Gastroesophageal sphincter (tissue), 4 donors: ENCODE measurements around the gene IRGC. TPM values are rescaled to one million over a fixed set of nuclear protein-coding genes. Genes with fewer than 3 reads are reported as not detected.

Experiments
- ATAC-seq: fragments of 150-250 bp; one replicate; pipeline ENCODE4 v1.9.1; 2016; ENCODE audit warnings: mild to moderate bottlenecking, moderate library complexity
- H3K27ac ChIP-seq, 4 donors: fragments of 200-600 bp; sonication (generic) in 3 of 4; 1 replicate in 3 of 4; 2 replicates in 1 of 4; pipeline ENCODE4 v1.5.1; 2016 to 2019
- H3K27me3 ChIP-seq: fragments of 200-600 bp; sonication (generic); one replicate; pipeline ENCODE4 v1.5.1; 2019
- H3K36me3 ChIP-seq, 2 donors: fragments of 200-600 bp; sonication (generic); one replicate each; pipeline ENCODE4 v1.5.1; 2019; ENCODE audit warnings: control low read depth in 1 of 2
- H3K4me1 ChIP-seq, 3 donors: fragments of 200-600 bp; sonication (generic); 1 replicate in 2 of 3; 2 replicates in 1 of 3; pipeline ENCODE4 v1.5.1; 2016 to 2019; ENCODE audit warnings: control low read depth in 2 of 3
- H3K4me3 ChIP-seq, 2 donors: fragments of 200-600 bp; sonication (generic); one replicate each; pipeline ENCODE4 v1.5.1; 2019; ENCODE audit warnings: mild to moderate bottlenecking in 1 of 2, moderate library complexity in 1 of 2
- H3K9me3 ChIP-seq, 3 donors: fragments of 200-600 bp; sonication (generic); one replicate each; pipeline ENCODE4 v1.5.1; 2017 to 2019; ENCODE audit warnings: control low read depth in 2 of 3
- EP300 ChIP-seq: sonication (generic); formaldehyde crosslinking; IDR thresholded peaks from one replicate; pipeline ENCODE4 v1.6.1; 2017; ENCODE audit warnings: antibody characterized with exemption, mild to moderate bottlenecking
- POLR2A ChIP-seq, 2 donors: fragments of 450-650 bp; IDR thresholded peaks; one replicate each; pipeline ENCODE4 v1.6.1; 2017; ENCODE audit warnings: antibody characterized with exemption in 2 of 2, mild to moderate bottlenecking in 2 of 2, moderate library complexity in 1 of 2
- POLR2AphosphoS5 ChIP-seq: sonication (generic); formaldehyde crosslinking; IDR thresholded peaks from one replicate; pipeline ENCODE4 v1.6.1; 2017; ENCODE audit warnings: antibody characterized with exemption
- WGBS, 2 donors: methylation state at CpG; one replicate each; pipeline ENCODE4 v1.1.5; 2018; ENCODE audit warnings: low coverage in 1 of 2; 5-methylcytosine and 5-hydroxymethylcytosine counted together
- total RNA-seq, 4 donors: library from RNA; depleted of rRNA; stranded (reverse); fragments of >200 nt; gene quantifications; one replicate each; pipeline ENCODE4 v1.1.0, GENCODE V29; 2016
- TF ChIP-seq, protein P1 (sequence below), 4 experiments: fragments of 200-600 bp in 2 of 4; fragments of 450-650 bp in 2 of 4; sonication (generic) in 1 of 4; IDR thresholded peaks; one replicate each; pipeline ENCODE4 v1.5.1; 2017 to 2019; ENCODE audit warnings: antibody characterized with exemption in 4 of 4, mild to moderate bottlenecking in 2 of 4, moderate library complexity in 2 of 4

The IRGC gene
- total RNA-seq, 4 donors from 2014 or later, result not detected

DNA sequence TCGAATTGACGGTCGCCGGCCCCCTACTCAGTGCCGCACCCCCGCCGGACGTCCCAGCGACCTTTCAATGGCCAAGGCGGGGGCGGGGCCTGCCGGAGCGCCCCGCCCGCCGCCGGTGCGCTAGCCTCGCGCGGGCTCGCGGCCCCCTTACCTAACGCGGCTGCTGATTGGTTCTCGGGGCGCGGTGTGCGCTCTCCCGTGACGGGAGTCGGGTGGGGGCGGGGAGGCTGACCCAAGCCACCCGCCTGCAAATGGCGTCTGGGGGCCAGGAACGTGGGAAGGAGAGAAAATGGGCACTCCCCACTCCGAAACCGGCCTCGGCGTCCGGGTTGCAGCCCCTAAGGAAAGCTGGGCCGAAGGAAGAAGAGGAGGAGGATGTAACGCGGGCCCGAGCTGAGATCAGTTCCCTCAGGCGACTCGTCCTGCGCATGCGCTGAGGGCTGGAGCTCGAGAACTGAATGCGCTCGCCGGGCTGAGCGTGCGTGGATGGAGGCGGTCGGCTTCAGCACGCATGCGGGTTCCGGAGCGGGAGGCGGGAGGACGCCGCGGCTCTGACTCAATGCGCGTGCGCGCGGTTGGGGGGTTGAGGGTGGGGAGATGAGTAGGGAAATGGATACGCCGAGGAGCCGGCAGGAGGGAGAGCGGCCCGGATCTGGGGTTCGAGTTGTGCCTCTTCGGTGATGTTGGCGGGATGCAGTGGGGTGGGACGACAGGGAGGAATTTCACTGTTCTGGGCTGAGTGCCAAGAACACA, 38.8 kb downstream of the IRGC start, which contains the start of gene SMG9:
TSS of gene SMG9 (minus strand) at position 460 of the 753 bp plus-strand sequence. CDS start 4,221 bp downstream, outside the sequence.
- Histone ChIP-seq H3K27me3 (no peaks in the 10 kb centered on the region), H3K4me1 (peaks cover 4 to 35% (median 14%) of the 10 kb centered on the region in 3 donors), H3K4me3 (peak within 1 kb of the TSS; percentile 69 to 80), H3K27ac (peak within 1 kb of the TSS; percentile 87 to 99 (median 98)), H3K36me3 (peaks cover 0 to 20% of the 10 kb centered on the region in 2 donors), H3K9me3 (no peaks in the 10 kb centered on the region)
- ATAC-seq, result peak; percentile 94
- TF ChIP-seq POLR2AphosphoS5 (peak; percentile 78), POLR2A (IDR thresholded peaks at IDR 0.05) (peak; percentile 69 to 77), EP300 (no peak)
- TF ChIP-seq, protein P1, sequence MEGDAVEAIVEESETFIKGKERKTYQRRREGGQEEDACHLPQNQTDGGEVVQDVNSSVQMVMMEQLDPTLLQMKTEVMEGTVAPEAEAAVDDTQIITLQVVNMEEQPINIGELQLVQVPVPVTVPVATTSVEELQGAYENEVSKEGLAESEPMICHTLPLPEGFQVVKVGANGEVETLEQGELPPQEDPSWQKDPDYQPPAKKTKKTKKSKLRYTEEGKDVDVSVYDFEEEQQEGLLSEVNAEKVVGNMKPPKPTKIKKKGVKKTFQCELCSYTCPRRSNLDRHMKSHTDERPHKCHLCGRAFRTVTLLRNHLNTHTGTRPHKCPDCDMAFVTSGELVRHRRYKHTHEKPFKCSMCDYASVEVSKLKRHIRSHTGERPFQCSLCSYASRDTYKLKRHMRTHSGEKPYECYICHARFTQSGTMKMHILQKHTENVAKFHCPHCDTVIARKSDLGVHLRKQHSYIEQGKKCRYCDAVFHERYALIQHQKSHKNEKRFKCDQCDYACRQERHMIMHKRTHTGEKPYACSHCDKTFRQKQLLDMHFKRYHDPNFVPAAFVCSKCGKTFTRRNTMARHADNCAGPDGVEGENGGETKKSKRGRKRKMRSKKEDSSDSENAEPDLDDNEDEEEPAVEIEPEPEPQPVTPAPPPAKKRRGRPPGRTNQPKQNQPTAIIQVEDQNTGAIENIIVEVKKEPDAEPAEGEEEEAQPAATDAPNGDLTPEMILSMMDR (IDR thresholded peaks at IDR 0.05), result peak in 1 of 4 experiments; percentile 8
- WGBS, 2 donors, result 0 to 7% methylated on average over 3 to 18 of the region's 79 CpGs

DNA sequence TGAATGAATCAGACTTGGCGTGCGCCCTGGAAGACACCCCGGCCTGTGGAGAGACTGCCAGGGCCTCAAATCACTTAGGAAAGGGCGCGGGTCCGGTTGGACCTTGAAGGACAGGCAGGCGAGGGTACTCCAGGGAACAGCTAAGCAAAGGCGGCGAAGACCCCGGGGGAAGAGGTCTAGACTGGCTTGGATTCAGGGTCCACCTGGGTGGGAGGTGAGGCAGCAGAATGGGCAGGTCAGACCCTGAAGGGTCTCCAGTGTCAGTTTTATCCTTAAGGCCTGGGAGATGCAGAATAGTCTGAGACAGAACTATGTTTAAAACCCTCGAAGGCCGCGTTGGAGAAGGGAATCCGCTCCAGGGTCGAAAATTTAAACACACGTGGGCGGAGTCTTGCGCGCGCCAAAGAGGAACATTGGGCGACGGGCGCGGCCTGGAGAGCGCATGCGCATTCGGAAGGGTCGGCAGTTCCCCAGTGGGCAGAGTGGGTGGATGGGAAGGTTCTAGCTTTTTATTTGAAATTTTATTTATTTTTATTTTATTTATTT, 39.5 kb downstream of the IRGC start:
- Histone ChIP-seq H3K9me3 (no peaks in the 10 kb centered on the region), H3K36me3 (peaks cover 0 to 13% of the 10 kb centered on the region in 2 donors), H3K27ac (peak overlapping the region; percentile 87 to 99 (median 98)), H3K4me1 (peaks cover 4 to 35% (median 14%) of the 10 kb centered on the region in 3 donors), H3K4me3 (peak overlapping the region; percentile 69 to 80), H3K27me3 (no peaks in the 10 kb centered on the region)
- WGBS, 2 donors, result 0 to 1% methylated on average over 3 to 27 of the region's 28 CpGs
- TF ChIP-seq, protein P1 (IDR thresholded peaks at IDR 0.05), result no peak
- TF ChIP-seq EP300 (no peak), POLR2A (IDR thresholded peaks at IDR 0.05) (no peak), POLR2AphosphoS5 (no peak)
- peak; percentile 19 for ATAC-seq

DNA sequence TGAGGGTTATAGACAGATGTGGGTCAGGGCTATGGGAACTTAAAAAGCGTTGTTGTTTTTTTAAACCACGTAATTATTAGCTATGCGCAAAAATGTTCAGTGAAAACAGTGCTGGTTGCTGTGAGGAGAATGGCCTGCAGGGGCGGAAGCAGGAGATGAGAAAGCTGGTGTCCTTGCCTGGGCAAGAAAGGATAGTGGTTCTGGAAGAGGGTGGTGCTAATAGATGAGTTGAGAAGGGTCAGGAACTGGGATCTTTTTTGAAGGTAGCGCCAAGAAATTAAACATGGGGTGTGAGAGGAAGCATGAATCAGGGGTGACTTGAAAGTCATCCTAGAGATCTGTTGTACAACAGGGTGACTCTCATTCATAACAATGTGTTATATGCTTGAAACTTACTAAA, 43.6 kb downstream of the IRGC start:
- no peaks in the 10 kb centered on the region for H3K36me3 ChIP-seq
- H3K4me3 ChIP-seq, result no peak overlapping the region
- WGBS, 2 donors, result 68 to 69% methylated on average over 5 of the region's 5 CpGs
- no peak for ATAC-seq
- TF ChIP-seq POLR2AphosphoS5 (no peak), EP300 (no peak)
- TF ChIP-seq, protein P1 (IDR thresholded peaks at IDR 0.05), result no peak
- no peak overlapping the region for H3K27ac ChIP-seq
- H3K9me3 ChIP-seq, result no peaks in the 10 kb centered on the region
- no peaks in the 10 kb centered on the region for H3K27me3 ChIP-seq
- peaks cover 0 to 9% (median 3%) of the 10 kb centered on the region in 3 donors for H3K4me1 ChIP-seq

DNA sequence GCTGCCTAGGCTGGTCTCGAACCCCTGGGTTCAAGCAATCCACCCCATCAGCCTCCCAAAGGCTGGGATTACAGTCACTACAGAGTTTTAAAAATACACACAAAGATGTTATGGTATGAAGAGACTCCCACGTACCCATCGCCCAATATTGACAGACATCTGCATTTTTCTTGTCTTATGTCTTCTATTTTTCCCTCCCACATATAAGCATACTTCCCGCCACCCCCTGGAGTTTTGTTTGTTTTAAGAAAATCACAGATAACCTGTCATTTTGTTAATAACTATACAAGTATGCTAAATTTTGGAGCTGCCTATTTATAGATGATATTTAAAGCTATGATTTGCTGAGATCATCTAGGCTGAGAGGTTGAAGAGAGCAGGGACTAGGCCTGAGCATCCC, 45.1 kb downstream of the IRGC start:
- WGBS, 2 donors, result 86 to 92% methylated on average over 3 to 4 of the region's 4 CpGs
- Histone ChIP-seq H3K4me1 (peaks cover 0 to 6% (median 4%) of the 10 kb centered on the region in 3 donors), H3K36me3 (no peaks in the 10 kb centered on the region), H3K4me3 (no peak overlapping the region), H3K9me3 (no peaks in the 10 kb centered on the region), H3K27me3 (peaks cover 7% of the 10 kb centered on the region), H3K27ac (no peak overlapping the region)
- no peak for ATAC-seq
- TF ChIP-seq, protein P1 (IDR thresholded peaks at IDR 0.05), result no peak
- TF ChIP-seq POLR2A (IDR thresholded peaks at IDR 0.05) (no peak), POLR2AphosphoS5 (no peak), EP300 (no peak)
